Testis (tissue), 3 donors: ENCODE data around the gene VAPB. TPM values are rescaled to one million over a fixed set of nuclear protein-coding genes. Genes with fewer than 3 reads are reported as not detected.

Source experiments
- DNase-seq: peaks from one replicate; pipeline ENCODE4 v3.0.0-alpha.2; 2019
- H3K27ac ChIP-seq, 2 donors: fragments of 200-600 bp; sonication (generic); one replicate each; pipeline ENCODE4 v1.5.1; 2019
- H3K27me3 ChIP-seq: fragments of 200-600 bp; sonication (generic); one replicate; pipeline ENCODE4 v1.5.1; 2019
- H3K36me3 ChIP-seq: fragments of 200-600 bp; sonication (generic); one replicate; pipeline ENCODE4 v1.5.1; 2017; ENCODE audit warnings: low read depth; ENCODE audit errors: missing control alignments
- H3K4me1 ChIP-seq: fragments of 200-600 bp; sonication (generic); one replicate; pipeline ENCODE4 v1.5.1; 2019
- H3K4me3 ChIP-seq, 2 donors: fragments of 200-600 bp; sonication (generic); one replicate each; pipeline ENCODE4 v1.5.1; 2017 to 2019
- H3K9me3 ChIP-seq: fragments of 200-600 bp; sonication (generic); one replicate; pipeline ENCODE4 v1.5.1; 2017
- POLR2A ChIP-seq: fragments of 450-650 bp; IDR thresholded peaks from one replicate; pipeline ENCODE4 v1.6.1; 2017; ENCODE audit warnings: antibody characterized with exemption, mild to moderate bottlenecking, moderate library complexity
- WGBS, 2 donors: methylation state at CpG; one replicate each; pipeline ENCODE4 v1.1.5; 2018; 5-methylcytosine and 5-hydroxymethylcytosine counted together
- intact Hi-C: fragments of 100-400 bp; cut with DNase I; formaldehyde crosslinking; loops from one replicate; pipeline ENCODE4 v1.15.1; 2023; ENCODE audit warnings: low total_unique reads
- polyA plus RNA-seq: library from polyadenylated mRNA; stranded (reverse); fragments of 350-450 nt; fragmentation: Illumina TruSeq; extraction: RNeasy Lipid Tissue Mini Kit (QIAGEN cat#74804); gene quantifications from one replicate; pipeline ENCODE4 v1.2.3, GENCODE V29; 2014; ENCODE audit warnings: low read depth, low replicate concordance; ENCODE audit not compliant: insufficient read depth
- total RNA-seq, 2 donors: library from RNA; depleted of rRNA; stranded (reverse); fragments of >200 nt; gene quantifications; one replicate each; pipeline ENCODE4 v1.2.3, GENCODE V29; 2016
- TF ChIP-seq, protein P1 (sequence below), 3 experiments: fragments of 450-650 bp in 2 of 3; fragments of 200-600 bp in 1 of 3; sonication (generic) in 1 of 3; IDR thresholded peaks; one replicate each; pipeline ENCODE4 v1.5.1; 2016 to 2019; ENCODE audit warnings: antibody characterized with exemption in 3 of 3, mild to moderate bottlenecking in 2 of 3, moderate library complexity in 1 of 3

VAPB gene
- total and polyA plus RNA-seq, 3 donors from 2014 or later, result 23.5 to 31.4 (median 23.8) TPM

DNA sequence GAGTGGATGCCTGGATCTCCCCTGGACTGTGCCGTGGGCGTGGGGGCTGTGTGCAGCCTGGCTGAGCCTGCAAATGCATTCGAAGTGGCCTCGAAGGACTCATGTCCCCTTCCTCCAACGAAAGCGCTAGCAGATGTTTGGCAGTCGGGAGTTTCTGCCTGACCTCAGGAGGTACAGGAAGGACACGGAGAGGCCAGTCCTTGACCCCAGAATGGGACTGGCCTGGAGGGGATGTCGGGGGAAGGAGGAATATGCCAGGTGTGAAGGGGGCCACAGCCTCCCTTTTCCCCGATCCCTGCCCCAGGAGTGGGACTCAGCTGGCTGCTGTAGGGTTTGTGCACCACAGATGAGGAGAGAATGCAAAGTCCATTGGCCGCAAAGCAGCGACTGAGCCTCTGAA lies 80.6 kb downstream of the VAPB start:
- Histone ChIP-seq H3K9me3 (no peaks in the 10 kb centered on the region), H3K4me3 (no peak overlapping the region), H3K36me3 (no peaks in the 10 kb centered on the region), H3K4me1 (no peaks in the 10 kb centered on the region), H3K27ac (no peak overlapping the region), H3K27me3 (no peaks in the 10 kb centered on the region)
- 83 to 86% methylated on average over 9 to 12 of the region's 12 CpGs for WGBS, 2 donors
- intact Hi-C loops, result no loop called here
- no peak for DNase-seq
- TF ChIP-seq, protein P1, sequence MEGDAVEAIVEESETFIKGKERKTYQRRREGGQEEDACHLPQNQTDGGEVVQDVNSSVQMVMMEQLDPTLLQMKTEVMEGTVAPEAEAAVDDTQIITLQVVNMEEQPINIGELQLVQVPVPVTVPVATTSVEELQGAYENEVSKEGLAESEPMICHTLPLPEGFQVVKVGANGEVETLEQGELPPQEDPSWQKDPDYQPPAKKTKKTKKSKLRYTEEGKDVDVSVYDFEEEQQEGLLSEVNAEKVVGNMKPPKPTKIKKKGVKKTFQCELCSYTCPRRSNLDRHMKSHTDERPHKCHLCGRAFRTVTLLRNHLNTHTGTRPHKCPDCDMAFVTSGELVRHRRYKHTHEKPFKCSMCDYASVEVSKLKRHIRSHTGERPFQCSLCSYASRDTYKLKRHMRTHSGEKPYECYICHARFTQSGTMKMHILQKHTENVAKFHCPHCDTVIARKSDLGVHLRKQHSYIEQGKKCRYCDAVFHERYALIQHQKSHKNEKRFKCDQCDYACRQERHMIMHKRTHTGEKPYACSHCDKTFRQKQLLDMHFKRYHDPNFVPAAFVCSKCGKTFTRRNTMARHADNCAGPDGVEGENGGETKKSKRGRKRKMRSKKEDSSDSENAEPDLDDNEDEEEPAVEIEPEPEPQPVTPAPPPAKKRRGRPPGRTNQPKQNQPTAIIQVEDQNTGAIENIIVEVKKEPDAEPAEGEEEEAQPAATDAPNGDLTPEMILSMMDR (IDR thresholded peaks at IDR 0.05), result no peak
- no peak for TF ChIP-seq POLR2A

DNA sequence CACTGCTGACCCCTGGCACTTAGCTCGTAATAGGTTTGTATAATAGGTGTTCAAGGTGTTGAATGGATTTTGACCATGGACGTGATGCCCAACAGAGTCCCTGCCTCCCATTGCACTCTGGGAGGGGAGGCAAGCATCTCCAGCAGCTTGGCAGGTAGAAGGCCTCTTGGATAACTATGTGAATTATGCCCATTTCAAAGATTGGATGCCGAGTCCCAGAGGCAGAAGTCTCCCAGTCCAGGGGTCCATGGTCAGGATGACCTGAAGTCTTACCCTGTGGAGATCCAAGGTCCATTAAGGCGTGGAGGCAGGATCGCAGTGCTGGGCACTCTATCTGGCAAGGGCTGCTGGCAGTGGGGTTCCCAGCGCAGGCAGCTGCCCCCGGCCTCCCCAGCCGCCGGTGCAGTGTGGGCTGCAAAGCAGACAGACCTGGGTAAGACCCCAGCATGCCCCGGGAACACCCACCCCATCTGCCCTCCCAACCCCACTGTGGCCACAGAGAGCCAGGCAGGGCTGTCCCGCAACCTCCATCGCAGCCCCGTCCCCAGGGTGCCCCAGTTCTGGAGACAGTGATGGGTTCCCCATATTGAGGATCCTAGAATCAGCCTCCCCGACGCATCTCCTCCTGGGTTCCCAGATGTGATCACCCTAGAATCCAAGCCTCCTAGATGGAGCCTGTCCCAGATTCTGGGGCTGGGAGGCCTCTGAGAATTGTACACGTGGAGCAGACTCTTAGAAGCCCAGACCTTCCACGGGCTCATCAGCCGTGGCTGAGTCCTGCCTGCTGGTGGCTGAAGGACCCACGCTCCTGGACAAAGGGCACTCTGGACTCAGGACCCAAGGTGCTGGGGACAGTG lies 81.5 kb downstream of the VAPB start:
- Histone ChIP-seq H3K4me3 (no peak overlapping the region), H3K4me1 (no peaks in the 10 kb centered on the region), H3K9me3 (no peaks in the 10 kb centered on the region), H3K27me3 (no peaks in the 10 kb centered on the region), H3K36me3 (no peaks in the 10 kb centered on the region), H3K27ac (no peak overlapping the region)
- WGBS, 2 donors, result 83 to 87% methylated on average over 6 to 19 of the region's 19 CpGs
- no peak for DNase-seq
- TF ChIP-seq, protein P1 (IDR thresholded peaks at IDR 0.05), result no peak
- TF ChIP-seq POLR2A, result no peak
- intact Hi-C loops, result no loop called here

DNA sequence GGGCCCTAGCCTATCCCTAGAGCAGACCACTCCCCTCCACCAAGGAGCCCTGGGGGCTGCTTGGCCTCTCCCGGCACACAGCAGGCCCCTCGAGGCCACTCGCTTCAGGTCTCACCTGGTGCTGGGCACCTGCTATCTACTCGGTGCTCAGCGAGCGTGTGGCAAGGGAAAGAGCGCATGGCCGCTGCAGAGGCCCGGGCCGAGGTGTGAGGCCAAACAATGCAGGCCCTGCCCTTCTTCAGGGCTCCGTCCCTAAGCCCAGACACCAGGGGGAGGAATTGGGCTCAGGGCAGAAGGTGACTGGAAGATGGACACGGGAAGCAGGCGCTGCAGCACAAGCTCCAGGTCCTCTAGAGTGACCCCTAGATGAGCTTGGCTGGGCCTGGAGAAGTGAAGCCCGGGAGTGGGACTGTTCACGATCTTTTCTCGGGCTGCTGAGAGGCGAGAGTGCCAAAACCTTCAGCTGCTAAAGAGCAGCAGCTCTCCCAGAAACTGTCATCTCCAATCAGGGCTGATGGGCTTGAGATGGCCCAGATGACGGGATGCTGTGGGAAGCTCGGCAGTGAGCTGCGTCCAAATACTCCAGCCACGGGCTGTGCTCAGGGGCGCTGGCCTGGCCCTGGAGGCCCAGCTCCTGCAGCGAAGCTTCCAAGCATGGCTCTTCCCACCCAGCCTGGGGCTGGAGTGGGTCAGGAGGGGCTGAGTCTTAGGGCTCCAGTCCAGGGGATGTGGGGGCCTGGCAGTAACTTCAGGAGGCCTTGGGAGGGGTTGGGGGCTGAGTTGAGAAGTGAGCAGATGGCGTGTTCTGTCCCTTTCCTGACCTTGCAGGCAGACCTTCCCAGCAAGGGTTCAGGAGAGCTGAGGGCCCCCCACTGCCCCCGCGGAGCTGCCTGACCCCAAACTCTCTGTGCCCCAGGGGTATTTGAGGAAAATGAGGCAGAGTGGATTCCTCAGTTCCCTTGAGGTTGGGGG lies 82.5 kb downstream of the VAPB start:
- intact Hi-C loops, result no loop called here
- Histone ChIP-seq H3K9me3 (no peaks in the 10 kb centered on the region), H3K27ac (no peak overlapping the region), H3K4me1 (no peaks in the 10 kb centered on the region), H3K36me3 (no peaks in the 10 kb centered on the region), H3K27me3 (no peaks in the 10 kb centered on the region), H3K4me3 (no peak overlapping the region)
- peak; percentile 55 for DNase-seq
- TF ChIP-seq, protein P1 (IDR thresholded peaks at IDR 0.05), result no peak
- TF ChIP-seq POLR2A, result no peak
- 74 to 82% methylated on average over 16 to 26 of the region's 26 CpGs for WGBS, 2 donors

DNA sequence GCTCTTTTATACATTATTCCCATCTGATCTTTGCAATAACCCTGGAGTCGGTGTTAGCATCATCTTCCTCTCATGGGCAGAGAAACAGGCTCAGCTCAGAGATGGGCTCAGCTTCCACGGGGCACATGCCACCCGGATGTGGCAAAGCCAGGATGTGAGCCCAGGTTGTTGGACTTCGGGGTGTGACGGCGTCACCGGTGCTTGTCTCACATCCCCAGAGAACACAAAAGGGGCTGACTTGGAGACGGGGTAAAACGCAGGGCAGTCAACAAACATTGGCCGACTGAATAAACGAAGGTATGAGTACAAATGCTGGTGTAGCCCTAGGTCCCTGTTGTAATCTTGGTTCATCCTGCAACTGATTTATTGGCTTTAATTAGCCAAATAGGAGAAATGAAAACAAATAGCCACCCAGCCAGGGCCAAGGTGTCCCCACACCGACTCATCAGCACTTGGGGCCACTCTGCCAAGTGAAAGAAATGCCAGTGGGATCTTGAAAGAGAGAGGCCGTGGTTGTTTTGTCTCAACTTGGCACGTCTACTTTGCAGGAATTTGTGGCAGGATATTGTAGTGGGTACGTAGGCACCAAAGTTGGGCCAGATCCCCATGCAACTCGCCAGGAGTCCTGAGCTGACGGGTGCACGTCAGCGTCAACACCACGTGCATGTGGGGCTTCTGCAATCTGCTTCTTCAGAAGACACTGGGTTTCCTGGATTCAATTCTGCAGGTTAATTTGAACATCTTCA lies 83.4 kb downstream of the VAPB start:
- intact Hi-C loops, result no loop called here
- Histone ChIP-seq H3K4me3 (no peak overlapping the region), H3K27me3 (no peaks in the 10 kb centered on the region), H3K36me3 (no peaks in the 10 kb centered on the region), H3K9me3 (no peaks in the 10 kb centered on the region), H3K4me1 (no peaks in the 10 kb centered on the region), H3K27ac (no peak overlapping the region)
- DNase-seq, result no peak
- TF ChIP-seq, protein P1 (IDR thresholded peaks at IDR 0.05), result no peak
- TF ChIP-seq POLR2A, result no peak
- 92 to 93% methylated on average over 18 to 20 of the region's 20 CpGs for WGBS, 2 donors
